HG03571 (cell line): ENCODE data around the gene LGR4.
A peak's percentile ranks its signal among the peaks of the same experiment; 100 is the strongest.

ENCODE experiments used
- ATAC-seq: cut with Tn5 transposase; IDR thresholded peaks from one replicate; pipeline ENCODE4 v1.9.1; 2021; ENCODE audit not compliant: unreplicated experiment

The LGR4 gene

GRCh38 chr11:27487706-27488105 is 15.1 kb upstream of the LGR4 start:
- ATAC-seq = no peak

- ATAC-seq = no peak
Observed at GRCh38 chr11:27485930-27486773, 13.6 kb upstream of the LGR4 start.

GRCh38 chr11:27482793-27483192 is 10.2 kb upstream of the LGR4 start:
- no peak for ATAC-seq

GRCh38 chr11:27481992-27482391 is 9.4 kb upstream of the LGR4 start:
- no peak for ATAC-seq

GRCh38 chr11:27477831-27478230 is 5.2 kb upstream of the LGR4 start:
- ATAC-seq = no peak

- no peak for ATAC-seq
Observed at GRCh38 chr11:27477243-27477642, 4.7 kb upstream of the LGR4 start.

GRCh38 chr11:27475622-27476021 is 3.0 kb upstream of the LGR4 start:
- no peak for ATAC-seq

GRCh38 chr11:27473017-27473406 is 422 bp upstream of the LGR4 start:
- no peak for ATAC-seq

- ATAC-seq = peak; percentile 40
Observed at GRCh38 chr11:27471589-27472397, 797 bp downstream of the LGR4 start.

GRCh38 chr11:27470826-27471588 is 1.6 kb downstream of the LGR4 start:
- ATAC-seq = no peak

- ATAC-seq = no peak
Observed at GRCh38 chr11:27470166-27470565, 2.4 kb downstream of the LGR4 start.

GRCh38 chr11:27468995-27469695 is 3.4 kb downstream of the LGR4 start:
- no peak for ATAC-seq

GRCh38 chr11:27468209-27468994 is 4.2 kb downstream of the LGR4 start:
- ATAC-seq = no peak

GRCh38 chr11:27467181-27467913 is 5.2 kb downstream of the LGR4 start:
- ATAC-seq = no peak

GRCh38 chr11:27466363-27466762 is 6.2 kb downstream of the LGR4 start:
- ATAC-seq = no peak

GRCh38 chr11:27465629-27466028 is 7.0 kb downstream of the LGR4 start:
- no peak for ATAC-seq

GRCh38 chr11:27464909-27465308 is 7.7 kb downstream of the LGR4 start:
- no peak for ATAC-seq

- no peak for ATAC-seq
Observed at GRCh38 chr11:27464289-27464696, 8.3 kb downstream of the LGR4 start.

GRCh38 chr11:27462543-27462942 is 10.0 kb downstream of the LGR4 start:
- ATAC-seq = no peak
